Fibroblast of villous mesenchyme (primary cell): ENCODE results near the gene RRBP1. TPM values are rescaled to one million over a fixed set of nuclear protein-coding genes. Genes with fewer than 3 reads are reported as not detected.
"Not testable (repeated sequence)": the region's sequence is repeated elsewhere in the genome, so short reads cannot be mapped to it uniquely, and the experiment has no call there.

ENCODE experiments used
- DNase-seq: peaks from one replicate; pipeline ENCODE4 v3.0.0-alpha.2; 2010; ENCODE audit warnings: low read depth
- H3K4me3 ChIP-seq: 2 replicates; pipeline ENCODE4 v1.5.1; 2011; ENCODE audit warnings: low read depth, mild to moderate bottlenecking, low read length
- total RNA-seq: library from RNA; depleted of rRNA; stranded (reverse); fragments of >200 nt; gene quantifications from 2 replicates; pipeline ENCODE4 v1.2.3, GENCODE V29; 2012
- TF ChIP-seq, protein P1 (sequence below): IDR thresholded peaks from 2 replicates; pipeline ENCODE4 v1.5.1; 2012; ENCODE audit warnings: low read depth, mild to moderate bottlenecking, low read length; ENCODE audit not compliant: insufficient read depth

RRBP1 gene
- total RNA-seq, 1 donor: 123 TPM

DNA sequence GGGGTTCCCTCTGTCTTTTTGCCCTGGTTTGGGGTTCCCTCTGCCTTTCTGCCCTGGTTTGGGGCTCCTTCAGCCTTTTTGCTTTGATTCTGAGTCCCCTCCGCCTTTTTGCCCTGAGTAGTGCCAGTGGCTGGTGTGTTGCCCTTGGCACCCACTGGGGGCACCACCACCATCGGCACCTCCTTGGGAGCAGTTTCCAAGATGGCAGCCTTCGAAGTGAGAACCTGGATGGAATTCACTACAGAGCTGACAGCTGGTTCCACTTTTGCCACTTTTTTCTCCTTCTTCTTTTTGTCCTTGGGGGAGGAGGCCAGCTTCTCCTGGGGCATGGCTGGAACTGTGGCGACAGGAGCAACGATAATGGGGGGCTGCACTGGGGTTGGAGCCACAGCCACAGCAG is 22.2 kb downstream of the RRBP1 start:
- DNase-seq: no peak
- TF ChIP-seq, protein P1, sequence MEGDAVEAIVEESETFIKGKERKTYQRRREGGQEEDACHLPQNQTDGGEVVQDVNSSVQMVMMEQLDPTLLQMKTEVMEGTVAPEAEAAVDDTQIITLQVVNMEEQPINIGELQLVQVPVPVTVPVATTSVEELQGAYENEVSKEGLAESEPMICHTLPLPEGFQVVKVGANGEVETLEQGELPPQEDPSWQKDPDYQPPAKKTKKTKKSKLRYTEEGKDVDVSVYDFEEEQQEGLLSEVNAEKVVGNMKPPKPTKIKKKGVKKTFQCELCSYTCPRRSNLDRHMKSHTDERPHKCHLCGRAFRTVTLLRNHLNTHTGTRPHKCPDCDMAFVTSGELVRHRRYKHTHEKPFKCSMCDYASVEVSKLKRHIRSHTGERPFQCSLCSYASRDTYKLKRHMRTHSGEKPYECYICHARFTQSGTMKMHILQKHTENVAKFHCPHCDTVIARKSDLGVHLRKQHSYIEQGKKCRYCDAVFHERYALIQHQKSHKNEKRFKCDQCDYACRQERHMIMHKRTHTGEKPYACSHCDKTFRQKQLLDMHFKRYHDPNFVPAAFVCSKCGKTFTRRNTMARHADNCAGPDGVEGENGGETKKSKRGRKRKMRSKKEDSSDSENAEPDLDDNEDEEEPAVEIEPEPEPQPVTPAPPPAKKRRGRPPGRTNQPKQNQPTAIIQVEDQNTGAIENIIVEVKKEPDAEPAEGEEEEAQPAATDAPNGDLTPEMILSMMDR: no peak
- no peak overlapping the region for H3K4me3 ChIP-seq

GRCh38 chr20:17659344-17659743 is 22.7 kb downstream of the RRBP1 start:
- DNase-seq, H3K4me3 ChIP-seq: not testable (repeated sequence)

GRCh38 chr20:17658648-17658993 is 23.4 kb downstream of the RRBP1 start:
- TF ChIP-seq, protein P1: no peak
- no peak for DNase-seq
- no peak overlapping the region for H3K4me3 ChIP-seq

- H3K4me3 ChIP-seq: no peak overlapping the region
- DNase-seq: no peak
- TF ChIP-seq, protein P1: no peak
These were observed 24.0 kb downstream of the RRBP1 start for GRCh38 chr20:17657898-17658647.

DNA sequence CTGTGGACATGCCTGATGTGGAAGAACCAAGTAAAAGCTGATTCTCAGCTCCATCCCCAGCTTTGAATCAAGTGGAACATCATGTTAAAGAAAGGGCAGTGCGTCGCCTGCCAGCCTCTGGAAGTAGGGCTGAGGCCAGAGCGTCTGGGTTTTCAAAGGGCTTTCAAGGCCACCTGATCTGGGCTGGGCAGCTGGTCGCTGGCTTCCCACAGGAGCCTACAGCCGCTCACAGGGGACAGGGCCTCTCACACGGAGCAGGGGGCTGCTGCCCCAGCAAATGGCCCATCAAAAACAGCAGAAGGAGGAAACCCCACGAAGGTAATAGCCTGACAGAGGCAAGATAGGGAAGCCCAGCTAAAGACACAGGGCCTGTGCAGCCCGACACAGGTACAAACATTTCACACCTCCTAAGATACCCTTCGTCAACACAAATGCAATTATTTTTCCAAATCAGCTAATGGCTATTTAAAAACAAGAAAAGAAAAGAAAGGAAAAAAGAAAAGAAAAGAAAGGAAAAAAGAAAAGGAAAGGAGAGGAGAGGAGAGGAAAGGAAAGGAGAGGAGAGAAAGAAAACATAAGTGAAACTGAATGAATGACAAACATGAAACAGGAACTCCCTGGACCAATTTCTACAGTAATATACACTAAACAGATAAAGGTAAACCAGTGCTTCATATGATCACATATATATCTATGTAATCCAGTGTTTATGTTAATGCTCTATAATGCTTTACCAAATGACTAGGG is 24.8 kb downstream of the RRBP1 start:
- TF ChIP-seq, protein P1: no peak
- DNase-seq: no peak
- no peak overlapping the region for H3K4me3 ChIP-seq

DNA sequence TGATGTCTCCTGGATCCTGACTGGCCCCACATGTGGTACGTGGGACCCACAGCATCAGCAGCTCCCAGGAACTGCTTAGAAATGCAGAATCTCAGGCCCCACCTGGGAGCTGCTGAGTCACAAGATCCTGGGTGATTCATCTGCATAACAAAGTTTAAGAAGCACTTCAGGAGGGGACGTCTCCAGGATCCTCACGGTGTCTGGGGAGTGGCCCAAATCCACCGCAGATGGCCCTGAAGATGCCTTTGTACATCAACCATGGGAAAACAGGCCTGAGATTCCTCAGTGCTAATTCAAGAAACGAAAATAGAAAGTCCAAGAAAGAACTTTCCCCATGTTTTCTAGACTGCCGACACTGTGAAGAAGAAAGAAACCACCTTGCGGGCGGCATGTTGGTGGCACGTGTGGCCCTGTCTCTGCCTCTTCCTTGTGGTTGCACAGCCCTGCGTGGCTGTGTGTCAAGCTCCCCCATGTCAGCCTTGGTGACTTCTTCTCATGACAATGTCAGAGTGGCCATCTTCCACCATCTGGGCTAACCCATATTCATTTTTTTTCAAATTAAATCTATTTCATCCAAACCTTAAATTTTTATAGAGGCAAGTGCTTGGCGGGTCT is 26.1 kb downstream of the RRBP1 start:
- peak; percentile 73 for DNase-seq
- no peak overlapping the region for H3K4me3 ChIP-seq
- TF ChIP-seq, protein P1: no peak

- no peak for DNase-seq
- H3K4me3 ChIP-seq: no peak overlapping the region
- TF ChIP-seq, protein P1: no peak
These were observed 26.8 kb downstream of the RRBP1 start for GRCh38 chr20:17655286-17655651.
